ENCODE measurements around the gene PRDM16. TPM values are rescaled to one million over a fixed set of nuclear protein-coding genes. Genes with fewer than 3 reads are reported as not detected.

The PRDM16 gene
- total RNA-seq, 1 experiment from 2014 or later = 5.3 TPM

DNA sequence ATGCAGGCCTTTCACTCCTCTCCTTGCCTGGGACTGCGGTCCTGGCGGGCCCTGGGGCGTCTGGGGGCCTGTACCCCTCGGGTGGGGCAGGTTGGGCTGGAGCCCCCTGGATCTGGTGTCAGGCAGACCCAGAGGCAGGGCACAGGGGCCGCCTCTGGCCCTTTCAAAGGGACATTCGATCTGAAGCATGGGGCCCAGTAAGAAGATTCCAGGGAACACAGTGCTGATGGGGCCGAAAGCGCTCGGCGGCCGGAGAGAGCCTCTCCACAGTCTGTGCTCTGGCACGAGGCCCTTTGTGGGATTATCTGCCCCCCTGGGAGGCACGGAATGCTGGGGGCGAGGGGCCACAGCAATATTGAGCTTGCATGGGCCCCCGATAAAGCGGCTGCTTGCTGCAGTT lies 15.2 kb downstream of the PRDM16 start:
- Histone ChIP-seq H3K36me3 (ENCODE audit: control insufficient read depth, insufficient read depth, low read length) (no peaks in the 10 kb centered on the region), H3K4me3 (ENCODE audit: low read depth, low read length) (no peak overlapping the region), H3K9me3 (no peaks in the 10 kb centered on the region), H3K27me3 (replicated peaks; ENCODE audit: control insufficient read depth, insufficient read depth, low read length) (no peaks in the 10 kb centered on the region), H3K4me1 (no peaks in the 10 kb centered on the region)
- Mint-ChIP-seq H3K9me3 (ENCODE audit: unreplicated experiment) (no peaks in the 10 kb centered on the region), H3K36me3 (ENCODE audit: insufficient read depth, unreplicated experiment) (no peaks in the 10 kb centered on the region), H3K27me3 (ENCODE audit: insufficient read depth, unreplicated experiment) (no peaks in the 10 kb centered on the region), H3K4me1 (ENCODE audit: low read depth, unreplicated experiment) (no peaks in the 10 kb centered on the region), H3K4me3 (ENCODE audit: unreplicated experiment) (no peak overlapping the region), H3K27ac (ENCODE audit: unreplicated experiment) (no peak overlapping the region)
- DNase-seq = no peak
- TF ChIP-seq, protein P1, sequence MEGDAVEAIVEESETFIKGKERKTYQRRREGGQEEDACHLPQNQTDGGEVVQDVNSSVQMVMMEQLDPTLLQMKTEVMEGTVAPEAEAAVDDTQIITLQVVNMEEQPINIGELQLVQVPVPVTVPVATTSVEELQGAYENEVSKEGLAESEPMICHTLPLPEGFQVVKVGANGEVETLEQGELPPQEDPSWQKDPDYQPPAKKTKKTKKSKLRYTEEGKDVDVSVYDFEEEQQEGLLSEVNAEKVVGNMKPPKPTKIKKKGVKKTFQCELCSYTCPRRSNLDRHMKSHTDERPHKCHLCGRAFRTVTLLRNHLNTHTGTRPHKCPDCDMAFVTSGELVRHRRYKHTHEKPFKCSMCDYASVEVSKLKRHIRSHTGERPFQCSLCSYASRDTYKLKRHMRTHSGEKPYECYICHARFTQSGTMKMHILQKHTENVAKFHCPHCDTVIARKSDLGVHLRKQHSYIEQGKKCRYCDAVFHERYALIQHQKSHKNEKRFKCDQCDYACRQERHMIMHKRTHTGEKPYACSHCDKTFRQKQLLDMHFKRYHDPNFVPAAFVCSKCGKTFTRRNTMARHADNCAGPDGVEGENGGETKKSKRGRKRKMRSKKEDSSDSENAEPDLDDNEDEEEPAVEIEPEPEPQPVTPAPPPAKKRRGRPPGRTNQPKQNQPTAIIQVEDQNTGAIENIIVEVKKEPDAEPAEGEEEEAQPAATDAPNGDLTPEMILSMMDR (IDR thresholded peaks at IDR 0.05; ENCODE audit: insufficient read depth in 1 of 2, low read depth in 1 of 2, low read length in 1 of 2, severe bottlenecking in 1 of 2, unreplicated experiment in 1 of 2) = no peak
- BruUV-seq (replicated peaks) = no TSS peak
- POLR2A ChIA-PET = no interaction called here
- intact Hi-C loops (cut with micrococcal nuclease; ENCODE audit: unreplicated experiment) = no loop called here
- CTCF ChIA-PET = no interaction called here

DNA sequence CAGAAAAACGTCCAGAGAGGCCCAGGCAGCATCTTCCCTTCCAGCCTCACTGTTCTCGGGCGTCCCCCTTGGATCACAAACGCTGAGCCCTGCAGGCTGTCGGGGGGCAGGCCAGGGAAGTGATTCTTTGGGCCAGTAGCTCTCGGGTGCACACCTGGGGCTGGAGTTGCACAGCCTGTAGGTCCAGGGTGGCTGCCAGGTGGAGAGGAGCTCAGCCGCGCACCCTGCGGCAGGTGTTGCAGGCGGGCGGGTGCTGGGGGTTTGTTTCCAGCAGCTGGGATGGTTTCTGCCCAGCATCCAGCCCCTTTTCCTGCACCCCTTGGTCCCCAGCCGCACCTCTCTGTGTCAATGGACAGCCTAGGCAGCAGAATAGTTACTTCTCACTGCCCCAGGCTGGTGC lies 15.7 kb downstream of the PRDM16 start:
- CTCF ChIA-PET = no interaction called here
- Mint-ChIP-seq H3K27ac (ENCODE audit: unreplicated experiment) (no peak overlapping the region), H3K27me3 (ENCODE audit: insufficient read depth, unreplicated experiment) (no peaks in the 10 kb centered on the region), H3K4me3 (ENCODE audit: unreplicated experiment) (no peak overlapping the region), H3K36me3 (ENCODE audit: insufficient read depth, unreplicated experiment) (no peaks in the 10 kb centered on the region), H3K9me3 (ENCODE audit: unreplicated experiment) (no peaks in the 10 kb centered on the region), H3K4me1 (ENCODE audit: low read depth, unreplicated experiment) (no peaks in the 10 kb centered on the region)
- no peaks in the 10 kb centered on the region for H3K9me3 ChIP-seq
- H3K27me3 ChIP-seq (replicated peaks; ENCODE audit: control insufficient read depth, insufficient read depth, low read length) = no peaks in the 10 kb centered on the region
- no peak overlapping the region for H3K4me3 ChIP-seq (ENCODE audit: low read depth, low read length)
- no peaks in the 10 kb centered on the region for H3K36me3 ChIP-seq (ENCODE audit: control insufficient read depth, insufficient read depth, low read length)
- POLR2A ChIA-PET = no interaction called here
- TF ChIP-seq, protein P1 (IDR thresholded peaks at IDR 0.05; ENCODE audit: insufficient read depth in 1 of 2, low read depth in 1 of 2, low read length in 1 of 2, severe bottlenecking in 1 of 2, unreplicated experiment in 1 of 2) = no peak
- no TSS peak for BruUV-seq (replicated peaks)
- intact Hi-C loops (cut with micrococcal nuclease; ENCODE audit: unreplicated experiment) = no loop called here
- DNase-seq = no peak
- no peaks in the 10 kb centered on the region for H3K4me1 ChIP-seq

DNA sequence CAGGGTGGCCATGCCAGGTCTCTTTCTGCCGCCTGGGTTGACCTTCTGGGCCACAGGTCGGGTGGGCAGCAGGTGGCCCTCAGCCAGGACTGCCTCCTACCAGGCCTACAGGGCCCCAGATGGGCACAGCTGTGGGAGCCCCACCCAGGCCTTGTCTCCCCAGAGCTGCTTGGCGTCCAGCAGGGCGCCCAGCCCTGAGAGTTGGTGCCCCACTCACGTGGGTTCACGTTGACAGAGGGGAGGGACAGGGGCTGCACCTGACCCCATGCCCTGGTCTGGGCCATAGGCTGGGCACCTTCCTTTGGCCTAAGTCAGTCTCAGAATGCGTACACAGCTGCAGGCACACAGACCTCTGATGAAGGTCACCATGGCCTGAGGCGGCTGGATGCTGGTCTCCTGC lies 16.7 kb downstream of the PRDM16 start:
- no peaks in the 10 kb centered on the region for H3K27me3 Mint-ChIP-seq (ENCODE audit: insufficient read depth, unreplicated experiment)
- H3K4me1 Mint-ChIP-seq (ENCODE audit: low read depth, unreplicated experiment) = no peaks in the 10 kb centered on the region
- H3K4me3 Mint-ChIP-seq (ENCODE audit: unreplicated experiment) = no peak overlapping the region
- H3K36me3 Mint-ChIP-seq (ENCODE audit: insufficient read depth, unreplicated experiment) = no peaks in the 10 kb centered on the region
- no peaks in the 10 kb centered on the region for H3K36me3 ChIP-seq (ENCODE audit: control insufficient read depth, insufficient read depth, low read length)
- no peaks in the 10 kb centered on the region for H3K9me3 Mint-ChIP-seq (ENCODE audit: unreplicated experiment)
- POLR2A ChIA-PET = no interaction called here
- H3K4me3 ChIP-seq (ENCODE audit: low read depth, low read length) = no peak overlapping the region
- TF ChIP-seq, protein P1 (IDR thresholded peaks at IDR 0.05; ENCODE audit: insufficient read depth in 1 of 2, low read depth in 1 of 2, low read length in 1 of 2, severe bottlenecking in 1 of 2, unreplicated experiment in 1 of 2) = no peak
- H3K27ac Mint-ChIP-seq (ENCODE audit: unreplicated experiment) = no peak overlapping the region
- no peak for DNase-seq
- CTCF ChIA-PET = no interaction called here
- no peaks in the 10 kb centered on the region for H3K9me3 ChIP-seq
- no TSS peak for BruUV-seq (replicated peaks)
- H3K4me1 ChIP-seq = no peaks in the 10 kb centered on the region
- H3K27me3 ChIP-seq (replicated peaks; ENCODE audit: control insufficient read depth, insufficient read depth, low read length) = no peaks in the 10 kb centered on the region
- intact Hi-C loops (cut with micrococcal nuclease; ENCODE audit: unreplicated experiment) = no loop called here
